Mucosa of descending colon (tissue), 3 donors: Measurements from ENCODE around the gene WDR19. TPM values are rescaled to one million over a fixed set of nuclear protein-coding genes. Genes with fewer than 3 reads are reported as not detected.
"Not testable (repeated sequence)": the region's sequence is repeated elsewhere in the genome, so short reads cannot be mapped to it uniquely, and the experiment has no call there.

Source experiments
- ATAC-seq: fragments of 200-7000 bp; cut with Tn5 transposase; one replicate; pipeline ENCODE4 v1.9.1; 2020; ENCODE audit warnings: mild to moderate bottlenecking, moderate library complexity
- DNase-seq, 3 donors: peaks; one replicate each; pipeline ENCODE4 v3.0.0-alpha.2; 2020
- H3K36me3 ChIP-seq: fragments of 200-600 bp; one replicate; pipeline ENCODE4 v1.8.0; 2021; ENCODE audit warnings: low read depth, mild to moderate bottlenecking
- H3K4me1 ChIP-seq: fragments of 200-600 bp; one replicate; pipeline ENCODE4 v1.8.0; 2021; ENCODE audit warnings: low read depth, mild to moderate bottlenecking
- H3K4me3 ChIP-seq: fragments of 200-600 bp; one replicate; pipeline ENCODE4 v1.8.0; 2021; ENCODE audit warnings: mild to moderate bottlenecking
- H3K9me3 ChIP-seq: fragments of 200-600 bp; one replicate; pipeline ENCODE4 v1.8.0; 2021; ENCODE audit warnings: mild to moderate bottlenecking
- CTCF ChIP-seq: fragments of 200-600 bp; IDR thresholded peaks from one replicate; pipeline ENCODE4 v1.8.0; 2022; ENCODE audit warnings: antibody characterized with exemption, mild to moderate bottlenecking
- intact Hi-C, 2 donors: fragments of 100-400 bp; cut with DNase I in 1 of 2; cut with micrococcal nuclease in 1 of 2; formaldehyde crosslinking; loops; one replicate each; pipeline versions ENCODE4 v1.11.0 to v1.11.1; 2022; cut with DNase I, micrococcal nuclease
- total RNA-seq, 3 donors: library from RNA; stranded (reverse); fragmentation: NEBNext Ultra II Directional in 2 of 3; extraction: Animal tissue kit (Norgen Biotek cat#: 25700) in 2 of 3; gene quantifications; one replicate each; pipeline versions ENCODE4 v1.2.1 to v1.2.4, GENCODE V29; 2021 to 2023
- donor health status: DM: no; HTN: no; CAD: no; lungs with moderate emphysema.
- donor health status: DM: no; HTN: no; CAD: no.
- donor health status: DM: no; HTN: yes; CAD: no.

Gene WDR19
- total RNA-seq, 3 donors from 2014 or later = 6.7 to 29.5 (median 12.0) TPM

- no peaks in the 10 kb centered on the region for H3K36me3 ChIP-seq
- no peak for ATAC-seq
- TF ChIP-seq CTCF = no peak
Measured at GRCh38 chr4:39285853-39286252, 103.5 kb downstream of the WDR19 start.

GRCh38 chr4:39286263-39286662, 103.9 kb downstream of the WDR19 start:
- Histone ChIP-seq H3K4me3 (no peak overlapping the region), H3K36me3 (no peaks in the 10 kb centered on the region), H3K9me3 (no peaks in the 10 kb centered on the region), H3K4me1 (no peaks in the 10 kb centered on the region)
- intact Hi-C loops = no loop called here
- DNase-seq = no peak
- ATAC-seq = no peak
- no peak for TF ChIP-seq CTCF

More at GRCh38 chr4:39285853-39286252, 103.5 kb downstream of the WDR19 start:
- Histone ChIP-seq H3K4me1 (no peaks in the 10 kb centered on the region), H3K4me3 (no peak overlapping the region), H3K9me3 (no peaks in the 10 kb centered on the region)
- intact Hi-C loops = no loop called here
- no peak for DNase-seq

- Histone ChIP-seq H3K4me3 (no peak overlapping the region), H3K9me3 (no peaks in the 10 kb centered on the region), H3K4me1 (no peaks in the 10 kb centered on the region), H3K36me3 (no peaks in the 10 kb centered on the region)
- intact Hi-C loops = no loop called here
- ATAC-seq = no peak
- DNase-seq = no peak
- TF ChIP-seq CTCF = no peak
Measured at GRCh38 chr4:39287223-39287622, 104.9 kb downstream of the WDR19 start.

- no peaks in the 10 kb centered on the region for H3K36me3 ChIP-seq
Measured at GRCh38 chr4:39291686-39292085, 109.4 kb downstream of the WDR19 start.

GRCh38 chr4:39292433-39292832, 110.1 kb downstream of the WDR19 start:
- ATAC-seq, H3K36me3 ChIP-seq, H3K4me1 ChIP-seq, H3K9me3 ChIP-seq, DNase-seq, intact Hi-C loops, H3K4me3 ChIP-seq: not testable (repeated sequence)

More at GRCh38 chr4:39291686-39292085, 109.4 kb downstream of the WDR19 start:
- H3K9me3 ChIP-seq = no peaks in the 10 kb centered on the region
- ATAC-seq (no peak), DNase-seq (no peak)
- TF ChIP-seq CTCF = no peak
- H3K4me3 ChIP-seq = no peak overlapping the region
- intact Hi-C loops = no loop called here
- no peaks in the 10 kb centered on the region for H3K4me1 ChIP-seq

GRCh38 chr4:39295784-39296183, 113.5 kb downstream of the WDR19 start:
- Histone ChIP-seq H3K4me3 (no peak overlapping the region), H3K36me3 (no peaks in the 10 kb centered on the region), H3K9me3 (no peaks in the 10 kb centered on the region), H3K4me1 (no peaks in the 10 kb centered on the region)
- TF ChIP-seq CTCF = no peak
- no peak for DNase-seq
- ATAC-seq = no peak
- intact Hi-C loops = no loop called here
